GM23338 (cell line): Measurements from ENCODE around the gene CD276. TPM values are rescaled to one million over a fixed set of nuclear protein-coding genes. Genes with fewer than 3 reads are reported as not detected.
"Not testable (repeated sequence)": the region's sequence is repeated elsewhere in the genome, so short reads cannot be mapped to it uniquely, and the experiment has no call there.

Source experiments
- ATAC-seq: fragments of 200-7000 bp; cut with Tn5 transposase; 3 replicates; pipeline ENCODE4 v1.9.1; 2020
- DNase-seq: peaks from one replicate; pipeline ENCODE4 v3.0.0-alpha.2; 2015; ENCODE audit warnings: low spot score
- H2AFZ ChIP-seq: fragments of 200-600 bp; sonication (generic); 2 replicates; pipeline ENCODE4 v1.8.0; 2016; ENCODE audit warnings: antibody characterized with exemption, mild to moderate bottlenecking, moderate library complexity
- H3F3A ChIP-seq: fragments of 200-600 bp; sonication (generic); replicated peaks from 2 replicates; pipeline ENCODE4 v1.8.0; 2017; ENCODE audit warnings: antibody characterized with exemption, mixed run types, low read depth
- H3K27ac ChIP-seq: fragments of 200-600 bp; sonication (generic); 2 replicates; pipeline ENCODE4 v1.6.1; 2016; ENCODE audit warnings: low read depth
- H3K27me3 ChIP-seq: fragments of 200-600 bp; sonication (generic); 2 replicates; pipeline ENCODE4 v1.8.0; 2016; ENCODE audit warnings: mild to moderate bottlenecking, mixed run types, moderate library complexity; ENCODE audit not compliant: insufficient read depth
- H3K36me3 ChIP-seq: fragments of 200-600 bp; sonication (generic); 2 replicates; pipeline ENCODE4 v1.8.0; 2016; ENCODE audit warnings: mild to moderate bottlenecking; ENCODE audit not compliant: insufficient read depth
- H3K4me1 ChIP-seq: fragments of 200-600 bp; sonication (generic); 2 replicates; pipeline ENCODE4 v1.8.0; 2016; ENCODE audit warnings: mild to moderate bottlenecking, moderate library complexity; ENCODE audit not compliant: insufficient read depth
- H3K4me2 ChIP-seq: fragments of 200-600 bp; sonication (generic); 2 replicates; pipeline ENCODE4 v1.7.1; 2017; ENCODE audit warnings: mixed run types
- H3K4me3 ChIP-seq: fragments of 200-600 bp; sonication (generic); 2 replicates; pipeline ENCODE4 v1.6.1; 2016; ENCODE audit warnings: mixed run types
- H3K79me2 ChIP-seq: fragments of 200-600 bp; sonication (generic); replicated peaks from 2 replicates; pipeline ENCODE4 v1.8.0; 2017; ENCODE audit warnings: mild to moderate bottlenecking; ENCODE audit not compliant: insufficient read depth
- H3K9me2 ChIP-seq: fragments of 200-600 bp; sonication (generic); 2 replicates; pipeline ENCODE4 v1.8.0; 2017; ENCODE audit not compliant: insufficient read depth
- H4K20me1 ChIP-seq: fragments of 200-600 bp; sonication (generic); replicated peaks from 2 replicates; pipeline ENCODE4 v1.8.0; 2017; ENCODE audit warnings: mild to moderate bottlenecking; ENCODE audit not compliant: insufficient read depth
- H3K27ac Mint-ChIP-seq: 2 replicates; pipeline ENCODE4 v1.8.0; 2020; ENCODE audit warnings: inconsistent platforms, mild to moderate bottlenecking, moderate library complexity, mixed read lengths
- H3K27me3 Mint-ChIP-seq: 3 replicates; pipeline ENCODE4 v1.8.0; 2022; ENCODE audit warnings: low read depth, mild to moderate bottlenecking, moderate library complexity, mixed read lengths, inconsistent platforms; ENCODE audit not compliant: insufficient read depth, poor library complexity
- H3K36me3 Mint-ChIP-seq: 3 replicates; pipeline ENCODE4 v1.8.0; 2021; ENCODE audit warnings: low read depth, mild to moderate bottlenecking, inconsistent platforms, moderate library complexity, mixed read lengths
- H3K4me1 Mint-ChIP-seq: 3 replicates; pipeline ENCODE4 v1.8.0; 2020; ENCODE audit warnings: mild to moderate bottlenecking, inconsistent platforms, mixed read lengths
- H3K4me3 Mint-ChIP-seq: 3 replicates; pipeline ENCODE4 v1.8.0; 2021; ENCODE audit warnings: moderate library complexity, mild to moderate bottlenecking, inconsistent platforms, mixed read lengths
- H3K9me3 Mint-ChIP-seq: 3 replicates; pipeline ENCODE4 v1.8.0; 2020; ENCODE audit warnings: moderate library complexity, mild to moderate bottlenecking, inconsistent platforms, mixed read lengths
- CREB1 ChIP-seq: fragments of 250-450 bp; sonication (Bioruptor Pico); IDR thresholded peaks from 2 replicates; pipeline ENCODE4 v1.5.0; 2020; ENCODE audit warnings: low read depth, mild to moderate bottlenecking, moderate library complexity
- CTCF ChIP-seq, 2 experiments: fragments of 200-600 bp in 1 of 2; sonication (generic) in 1 of 2; conservative IDR thresholded peaks; 2 replicates each; pipeline versions ENCODE4 v1.5.1 to v1.6.1; 2016 to 2017; ENCODE audit warnings: antibody characterized with exemption in 2 of 2, low read depth in 2 of 2, mild to moderate bottlenecking in 2 of 2, moderate library complexity in 1 of 2
- EZH2 ChIP-seq: fragments of 200-600 bp; sonication (generic); IDR thresholded peaks from one replicate; pipeline ENCODE4 v1.8.0; 2017; ENCODE audit warnings: antibody characterized with exemption, mild to moderate bottlenecking, low read depth; ENCODE audit not compliant: unreplicated experiment
- EZH2phosphoT487 ChIP-seq: fragments of 200-600 bp; sonication (generic); IDR thresholded peaks from one replicate; pipeline ENCODE4 v1.8.1; 2018; ENCODE audit warnings: antibody characterized with exemption; ENCODE audit not compliant: unreplicated experiment
- JUNB ChIP-seq: IDR thresholded peaks from one replicate; pipeline ENCODE4 v1.6.1; 2016; ENCODE audit warnings: antibody characterized with exemption; ENCODE audit not compliant: unreplicated experiment
- NANOG ChIP-seq: IDR thresholded peaks from 2 replicates; pipeline ENCODE4 v1.6.1; 2016; ENCODE audit warnings: antibody characterized with exemption, borderline replicate concordance
- POLR2AphosphoS5 ChIP-seq: IDR thresholded peaks from 2 replicates; pipeline ENCODE4 v1.6.1; 2016; ENCODE audit warnings: antibody characterized with exemption, low read depth
- ZNF331 ChIP-seq: fragments of 250-450 bp; sonication (Bioruptor Pico); IDR thresholded peaks from 2 replicates; pipeline ENCODE4 v1.5.0; 2020; ENCODE audit warnings: low read depth, mild to moderate bottlenecking, moderate library complexity
- polyA plus RNA-seq: library from polyadenylated mRNA; unstranded; fragments of >200 nt; fragmentation: Nextera tagmentation; extraction: Ambion mirVana; gene quantifications from 2 replicates; pipeline ENCODE4 v1.2.1, GENCODE V29; 2016
- total RNA-seq: library from RNA; depleted of rRNA; stranded (reverse); fragments of >200 nt; shearing (Covaris generic); gene quantifications from 2 replicates; pipeline ENCODE4 v1.2.3, GENCODE V29; 2014
- TF ChIP-seq, protein P1 (sequence below): IDR thresholded peaks from 2 replicates; pipeline ENCODE4 v1.6.1; 2016; ENCODE audit warnings: antibody characterized with exemption
- TF ChIP-seq, protein P2 (sequence below): IDR thresholded peaks from one replicate; pipeline ENCODE4 v1.6.1; 2018; ENCODE audit warnings: antibody characterized with exemption; ENCODE audit not compliant: unreplicated experiment

The CD276 gene
- total and polyA plus RNA-seq, 2 experiments from 2014 or later = 60.9 to 158 TPM

DNA sequence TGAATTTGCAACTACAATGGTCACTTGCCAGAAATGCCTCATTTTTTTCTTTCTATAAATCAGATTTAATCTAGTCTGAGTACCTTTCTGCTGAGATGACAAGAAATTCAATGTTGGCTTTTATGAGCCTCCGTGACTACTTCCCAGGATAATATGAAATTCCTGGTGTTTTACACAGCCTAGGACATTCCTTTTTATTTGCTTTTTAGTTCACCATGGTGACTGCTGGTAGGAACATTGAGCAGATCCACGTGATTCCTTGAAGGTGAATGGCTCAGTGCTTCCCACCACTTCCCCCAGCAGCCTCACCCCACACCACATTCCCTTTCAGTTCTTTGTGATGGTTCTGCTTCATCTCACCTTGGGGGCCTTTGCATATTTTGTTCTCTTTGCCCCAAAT is 46.7 kb upstream of the CD276 start:
- no peaks in the 10 kb centered on the region for H3K36me3 ChIP-seq
- Mint-ChIP-seq H3K4me3 (no peak overlapping the region), H3K27me3 (no peaks in the 10 kb centered on the region), H3K27ac (no peak overlapping the region), H3K36me3 (no peaks in the 10 kb centered on the region), H3K9me3 (no peaks in the 10 kb centered on the region), H3K4me1 (peaks cover 20% of the 10 kb centered on the region)
- H3K4me1 ChIP-seq = peaks cover 7% of the 10 kb centered on the region
- ATAC-seq (no peak), DNase-seq (peak; percentile 44)
- H3K27ac ChIP-seq = no peak overlapping the region
- H3F3A ChIP-seq = no peaks in the 10 kb centered on the region
- H3K4me2 ChIP-seq = no peak overlapping the region
- H2AFZ ChIP-seq = no peak overlapping the region
- H4K20me1 ChIP-seq = no peaks in the 10 kb centered on the region
- TF ChIP-seq, protein P1, sequence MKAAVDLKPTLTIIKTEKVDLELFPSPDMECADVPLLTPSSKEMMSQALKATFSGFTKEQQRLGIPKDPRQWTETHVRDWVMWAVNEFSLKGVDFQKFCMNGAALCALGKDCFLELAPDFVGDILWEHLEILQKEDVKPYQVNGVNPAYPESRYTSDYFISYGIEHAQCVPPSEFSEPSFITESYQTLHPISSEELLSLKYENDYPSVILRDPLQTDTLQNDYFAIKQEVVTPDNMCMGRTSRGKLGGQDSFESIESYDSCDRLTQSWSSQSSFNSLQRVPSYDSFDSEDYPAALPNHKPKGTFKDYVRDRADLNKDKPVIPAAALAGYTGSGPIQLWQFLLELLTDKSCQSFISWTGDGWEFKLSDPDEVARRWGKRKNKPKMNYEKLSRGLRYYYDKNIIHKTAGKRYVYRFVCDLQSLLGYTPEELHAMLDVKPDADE = no peak
- no peak for TF ChIP-seq NANOG
- no peak for TF ChIP-seq CTCF (conservative IDR thresholded peaks at IDR 0.05; ENCODE audit: low read depth in 2 of 2)
- no peak for TF ChIP-seq JUNB
- 0 out of 2 replicates have a peak, but pooled peaks cover 3% of the 10 kb centered on the region for H3K9me2 ChIP-seq
- H3K27me3 ChIP-seq = no peaks in the 10 kb centered on the region
- H3K79me2 ChIP-seq = peaks cover 2% of the 10 kb centered on the region
- no peak overlapping the region for H3K4me3 ChIP-seq

DNA sequence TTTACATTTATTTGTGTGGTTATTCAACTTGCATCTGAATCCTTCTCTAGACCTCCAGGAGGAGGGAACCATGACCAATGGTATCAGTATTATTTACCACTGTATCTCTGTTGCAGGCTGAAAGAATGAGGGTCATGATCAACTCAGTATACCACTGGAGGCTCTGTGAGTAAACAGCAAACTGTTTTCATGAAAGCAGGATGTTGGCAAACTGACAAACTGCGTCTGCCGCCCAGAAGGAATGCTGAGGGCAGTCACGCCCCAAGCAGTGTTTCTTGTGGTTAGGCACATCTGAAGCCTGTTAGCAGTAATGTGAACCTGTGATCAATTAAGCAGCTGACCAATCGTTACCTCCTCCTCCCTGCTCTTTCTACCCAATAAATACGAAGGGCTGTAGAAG is 44.7 kb upstream of the CD276 start:
- H3K4me1 Mint-ChIP-seq = peaks cover 15% of the 10 kb centered on the region
- DNase-seq, ATAC-seq, H3K9me3 Mint-ChIP-seq, H3K9me2 ChIP-seq, H3K27ac Mint-ChIP-seq, H3K27ac ChIP-seq, H2AFZ ChIP-seq, H4K20me1 ChIP-seq, H3K4me3 Mint-ChIP-seq, H3K4me1 ChIP-seq, H3K4me3 ChIP-seq, H3K36me3 ChIP-seq, H3K27me3 Mint-ChIP-seq, H3K27me3 ChIP-seq, H3K4me2 ChIP-seq, H3K79me2 ChIP-seq, H3F3A ChIP-seq, H3K36me3 Mint-ChIP-seq: not testable (repeated sequence)

DNA sequence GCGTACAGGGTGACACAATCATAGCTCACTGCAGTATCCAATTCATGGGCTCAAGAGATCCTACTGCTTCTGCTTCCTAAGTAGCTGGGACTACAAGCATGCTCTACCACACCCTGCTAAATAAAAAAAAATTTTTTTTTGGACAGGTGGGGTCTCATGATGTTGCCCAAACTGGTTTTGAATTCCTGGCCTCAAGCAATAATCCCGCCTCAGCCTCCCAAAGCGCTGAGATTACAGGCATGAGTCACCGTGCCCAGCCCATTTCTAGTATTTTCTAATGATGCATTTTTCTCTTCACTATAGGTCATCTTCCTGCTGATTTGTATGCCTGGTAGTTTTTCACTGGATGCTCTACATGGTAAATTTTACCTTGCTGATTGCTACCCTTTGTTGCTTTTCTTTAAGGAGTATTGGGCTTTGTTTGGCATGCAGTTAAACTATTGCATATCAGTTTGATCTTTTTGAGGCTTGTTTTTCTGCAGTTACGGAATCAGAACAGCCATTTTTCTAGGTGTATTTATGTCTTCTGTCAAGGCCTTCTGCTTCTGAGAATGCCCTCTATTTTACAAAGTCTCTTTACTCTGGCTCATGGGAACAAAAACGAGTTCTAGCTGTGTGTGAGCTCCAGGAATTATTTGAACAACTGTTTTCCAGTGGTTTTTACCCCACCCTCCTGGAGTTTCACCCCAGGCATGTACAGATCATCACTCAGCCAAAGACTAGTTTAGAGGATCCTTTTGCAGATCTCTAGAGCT is 36.7 kb upstream of the CD276 start:
- Mint-ChIP-seq H3K27ac (no peak overlapping the region), H3K4me3 (no peak overlapping the region), H3K27me3 (no peaks in the 10 kb centered on the region), H3K9me3 (no peaks in the 10 kb centered on the region), H3K4me1 (peaks cover 5% of the 10 kb centered on the region), H3K36me3 (no peaks in the 10 kb centered on the region)
- H3K27ac ChIP-seq = no peak overlapping the region
- no peak for DNase-seq
- H3K36me3 ChIP-seq = no peaks in the 10 kb centered on the region
- H3K4me1 ChIP-seq = no peaks in the 10 kb centered on the region
- H2AFZ ChIP-seq = peak overlapping the region; percentile 45; the same call in 1 of the 2 replicates
- H3K79me2 ChIP-seq = no peaks in the 10 kb centered on the region
- H3K27me3 ChIP-seq = no peaks in the 10 kb centered on the region
- no peaks in the 10 kb centered on the region for H3F3A ChIP-seq
- no peaks in the 10 kb centered on the region for H4K20me1 ChIP-seq
- no peak overlapping the region for H3K4me2 ChIP-seq
- no peak for ATAC-seq
- no peaks in the 10 kb centered on the region for H3K9me2 ChIP-seq
- H3K4me3 ChIP-seq = no peak overlapping the region
- no peak for TF ChIP-seq EZH2phosphoT487
- no peak for TF ChIP-seq CREB1 (CRISPR knock-in tag)
- no peak for TF ChIP-seq EZH2
- TF ChIP-seq JUNB = no peak
- TF ChIP-seq, protein P2, sequence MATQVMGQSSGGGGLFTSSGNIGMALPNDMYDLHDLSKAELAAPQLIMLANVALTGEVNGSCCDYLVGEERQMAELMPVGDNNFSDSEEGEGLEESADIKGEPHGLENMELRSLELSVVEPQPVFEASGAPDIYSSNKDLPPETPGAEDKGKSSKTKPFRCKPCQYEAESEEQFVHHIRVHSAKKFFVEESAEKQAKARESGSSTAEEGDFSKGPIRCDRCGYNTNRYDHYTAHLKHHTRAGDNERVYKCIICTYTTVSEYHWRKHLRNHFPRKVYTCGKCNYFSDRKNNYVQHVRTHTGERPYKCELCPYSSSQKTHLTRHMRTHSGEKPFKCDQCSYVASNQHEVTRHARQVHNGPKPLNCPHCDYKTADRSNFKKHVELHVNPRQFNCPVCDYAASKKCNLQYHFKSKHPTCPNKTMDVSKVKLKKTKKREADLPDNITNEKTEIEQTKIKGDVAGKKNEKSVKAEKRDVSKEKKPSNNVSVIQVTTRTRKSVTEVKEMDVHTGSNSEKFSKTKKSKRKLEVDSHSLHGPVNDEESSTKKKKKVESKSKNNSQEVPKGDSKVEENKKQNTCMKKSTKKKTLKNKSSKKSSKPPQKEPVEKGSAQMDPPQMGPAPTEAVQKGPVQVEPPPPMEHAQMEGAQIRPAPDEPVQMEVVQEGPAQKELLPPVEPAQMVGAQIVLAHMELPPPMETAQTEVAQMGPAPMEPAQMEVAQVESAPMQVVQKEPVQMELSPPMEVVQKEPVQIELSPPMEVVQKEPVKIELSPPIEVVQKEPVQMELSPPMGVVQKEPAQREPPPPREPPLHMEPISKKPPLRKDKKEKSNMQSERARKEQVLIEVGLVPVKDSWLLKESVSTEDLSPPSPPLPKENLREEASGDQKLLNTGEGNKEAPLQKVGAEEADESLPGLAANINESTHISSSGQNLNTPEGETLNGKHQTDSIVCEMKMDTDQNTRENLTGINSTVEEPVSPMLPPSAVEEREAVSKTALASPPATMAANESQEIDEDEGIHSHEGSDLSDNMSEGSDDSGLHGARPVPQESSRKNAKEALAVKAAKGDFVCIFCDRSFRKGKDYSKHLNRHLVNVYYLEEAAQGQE = no peak
- no peak for TF ChIP-seq POLR2AphosphoS5
- no peak for TF ChIP-seq CTCF (conservative IDR thresholded peaks at IDR 0.05; ENCODE audit: low read depth in 2 of 2)
- TF ChIP-seq ZNF331 (CRISPR knock-in tag) = no peak
- no peak for TF ChIP-seq NANOG
